HG03521 (cell line): ENCODE results near the gene SERPINA7.
"Not testable (repeated sequence)": the region's sequence is repeated elsewhere in the genome, so short reads cannot be mapped to it uniquely, and the experiment has no call there.

ENCODE experiments used
- ATAC-seq: cut with Tn5 transposase; IDR thresholded peaks from one replicate; pipeline ENCODE4 v1.9.1; 2021; ENCODE audit warnings: mild to moderate bottlenecking, moderate library complexity; ENCODE audit not compliant: unreplicated experiment

SERPINA7 gene

GRCh38 chrX:106038625-106039024, at the start of gene SERPINA7:
TSS of gene SERPINA7 (minus strand) at chrX:106038727. CDS start at chrX:106037058, 1,669 bp downstream.
- ATAC-seq: no peak

GRCh38 chrX:106069048-106069447, 30.5 kb upstream of the SERPINA7 start:
- ATAC-seq: no peak

- no peak for ATAC-seq
Observed at GRCh38 chrX:106050054-106050453, 11.5 kb upstream of the SERPINA7 start.

- no peak for ATAC-seq
Observed at GRCh38 chrX:106042296-106042695, 3.8 kb upstream of the SERPINA7 start.

GRCh38 chrX:106040861-106041260, 2.3 kb upstream of the SERPINA7 start:
- ATAC-seq: no peak

- no peak for ATAC-seq
Observed at GRCh38 chrX:106039920-106040319, 1.4 kb upstream of the SERPINA7 start.

- no peak for ATAC-seq
Observed at GRCh38 chrX:106037835-106038473, 573 bp downstream of the SERPINA7 start.

- ATAC-seq: no peak
Observed at GRCh38 chrX:106036716-106037115, 1.8 kb downstream of the SERPINA7 start.

GRCh38 chrX:106035064-106035463, 3.5 kb downstream of the SERPINA7 start:
- ATAC-seq: no peak

GRCh38 chrX:106023947-106024346, 14.6 kb downstream of the SERPINA7 start:
- ATAC-seq: no peak

- no peak for ATAC-seq
Observed at GRCh38 chrX:106022238-106022637, 16.3 kb downstream of the SERPINA7 start.

GRCh38 chrX:106014119-106014775, 24.3 kb downstream of the SERPINA7 start:
- ATAC-seq: no peak

GRCh38 chrX:106009145-106009544, 29.4 kb downstream of the SERPINA7 start:
- no peak for ATAC-seq

- ATAC-seq: no peak
Observed at GRCh38 chrX:106007815-106008214, 30.7 kb downstream of the SERPINA7 start.

GRCh38 chrX:106005684-106006083, 32.8 kb downstream of the SERPINA7 start:
- no peak for ATAC-seq

GRCh38 chrX:106000609-106001008, 37.9 kb downstream of the SERPINA7 start:
- not testable (repeated sequence) for ATAC-seq

GRCh38 chrX:106000203-106000602, 38.3 kb downstream of the SERPINA7 start:
- ATAC-seq: no peak

- no peak for ATAC-seq
Observed at GRCh38 chrX:105999294-105999693, 39.2 kb downstream of the SERPINA7 start.

GRCh38 chrX:105988487-105988886, 50.0 kb downstream of the SERPINA7 start:
- not testable (repeated sequence) for ATAC-seq
